Measurements from ENCODE around the gene SRPRA.

GRCh38 chr11:126288237-126288636 lies 19.5 kb upstream of the SRPRA start:
- TF ChIP-seq CTCF (IDR thresholded peaks at IDR 0.05): no peak
- no peak for TF ChIP-seq EZH2phosphoT487 (IDR thresholded peaks at IDR 0.05)
- no peak for TF ChIP-seq EZH2 (IDR thresholded peaks at IDR 0.05)

Measured in neural progenitor cell (in vitro differentiated cells).